ENCODE results near the gene B4GALNT2.

DNA sequence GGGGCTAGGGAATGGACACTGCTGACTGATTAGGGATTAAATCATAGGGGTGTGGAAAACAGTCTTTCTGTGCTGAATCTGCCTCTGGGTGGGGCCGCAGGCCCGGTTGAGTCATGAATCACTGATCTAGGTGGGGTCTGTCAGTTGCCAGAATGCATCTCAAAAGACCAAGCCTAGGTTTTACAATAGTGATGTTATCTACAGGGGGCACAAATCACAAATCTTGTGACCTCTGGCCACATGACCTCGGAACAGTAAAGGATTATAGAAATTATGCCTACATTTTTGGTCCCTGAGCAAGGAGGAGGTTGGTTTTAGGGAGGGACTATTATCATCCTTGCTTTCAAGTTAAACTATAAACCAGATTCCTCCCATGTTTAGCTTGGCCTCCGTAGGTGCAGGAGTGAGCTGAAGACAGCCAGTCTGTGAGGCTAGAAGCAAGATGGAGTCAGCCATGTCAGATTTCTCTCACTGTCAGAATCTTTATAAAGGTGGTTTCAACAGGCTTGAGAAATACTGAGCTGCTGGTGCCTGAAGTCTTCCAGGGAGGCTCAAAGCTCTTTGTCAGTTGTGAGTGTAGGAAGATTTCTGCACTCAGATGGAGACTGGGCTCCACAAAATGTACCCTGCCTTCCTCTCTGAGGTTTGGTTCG, 64.9 kb downstream of the B4GALNT2 start:
- TF ChIP-seq FOXM1 (IDR thresholded peaks at IDR 0.05; ENCODE audit: borderline replicate concordance, low read depth) (no peak), YY1 (IDR thresholded peaks at IDR 0.05; ENCODE audit: low read depth) (no peak), NFIC (IDR thresholded peaks at IDR 0.05) (no peak), TAF1 (IDR thresholded peaks at IDR 0.05; ENCODE audit: low read depth) (no peak), ZBTB7A (IDR thresholded peaks at IDR 0.05; ENCODE audit: low read depth) (no peak), EP300 (IDR thresholded peaks at IDR 0.05; ENCODE audit: borderline replicate concordance) (no peak), RAD21 (IDR thresholded peaks at IDR 0.05; ENCODE audit: low read depth) (no peak)
- TF ChIP-seq, protein P1, sequence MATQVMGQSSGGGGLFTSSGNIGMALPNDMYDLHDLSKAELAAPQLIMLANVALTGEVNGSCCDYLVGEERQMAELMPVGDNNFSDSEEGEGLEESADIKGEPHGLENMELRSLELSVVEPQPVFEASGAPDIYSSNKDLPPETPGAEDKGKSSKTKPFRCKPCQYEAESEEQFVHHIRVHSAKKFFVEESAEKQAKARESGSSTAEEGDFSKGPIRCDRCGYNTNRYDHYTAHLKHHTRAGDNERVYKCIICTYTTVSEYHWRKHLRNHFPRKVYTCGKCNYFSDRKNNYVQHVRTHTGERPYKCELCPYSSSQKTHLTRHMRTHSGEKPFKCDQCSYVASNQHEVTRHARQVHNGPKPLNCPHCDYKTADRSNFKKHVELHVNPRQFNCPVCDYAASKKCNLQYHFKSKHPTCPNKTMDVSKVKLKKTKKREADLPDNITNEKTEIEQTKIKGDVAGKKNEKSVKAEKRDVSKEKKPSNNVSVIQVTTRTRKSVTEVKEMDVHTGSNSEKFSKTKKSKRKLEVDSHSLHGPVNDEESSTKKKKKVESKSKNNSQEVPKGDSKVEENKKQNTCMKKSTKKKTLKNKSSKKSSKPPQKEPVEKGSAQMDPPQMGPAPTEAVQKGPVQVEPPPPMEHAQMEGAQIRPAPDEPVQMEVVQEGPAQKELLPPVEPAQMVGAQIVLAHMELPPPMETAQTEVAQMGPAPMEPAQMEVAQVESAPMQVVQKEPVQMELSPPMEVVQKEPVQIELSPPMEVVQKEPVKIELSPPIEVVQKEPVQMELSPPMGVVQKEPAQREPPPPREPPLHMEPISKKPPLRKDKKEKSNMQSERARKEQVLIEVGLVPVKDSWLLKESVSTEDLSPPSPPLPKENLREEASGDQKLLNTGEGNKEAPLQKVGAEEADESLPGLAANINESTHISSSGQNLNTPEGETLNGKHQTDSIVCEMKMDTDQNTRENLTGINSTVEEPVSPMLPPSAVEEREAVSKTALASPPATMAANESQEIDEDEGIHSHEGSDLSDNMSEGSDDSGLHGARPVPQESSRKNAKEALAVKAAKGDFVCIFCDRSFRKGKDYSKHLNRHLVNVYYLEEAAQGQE (IDR thresholded peaks at IDR 0.05; ENCODE audit: low read depth) = no peak

Data from Ishikawa (cell line).